NCI-H748 treated with DMSO at 0.1 percent for 48 hours (cell line): ENCODE data around the gene HOMER1.

Experiments used
- DNase-seq: peaks from one replicate; lab custom pipeline; 2025; lab: John Stamatoyannopoulos, UW

The HOMER1 gene

DNA sequence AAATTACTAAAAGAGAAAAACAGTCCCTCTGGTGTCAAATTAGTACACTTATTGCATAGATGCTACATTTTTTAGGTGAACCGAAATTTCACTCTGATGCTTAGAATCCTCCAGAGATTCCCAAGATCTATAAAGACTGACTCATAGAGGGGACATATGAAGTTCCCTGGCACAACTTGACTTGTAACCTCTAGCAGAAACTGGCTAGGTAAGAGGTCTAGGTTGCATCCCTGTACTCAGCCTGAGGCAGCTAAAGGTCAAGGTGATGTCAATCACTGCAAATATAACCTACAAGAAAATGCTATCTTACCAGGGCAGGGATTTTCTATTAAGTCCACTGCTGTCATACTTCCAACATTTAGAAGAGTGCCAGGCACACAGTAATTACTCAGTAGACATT lies 24.2 kb downstream of the HOMER1 start:
- no peak for DNase-seq

DNA sequence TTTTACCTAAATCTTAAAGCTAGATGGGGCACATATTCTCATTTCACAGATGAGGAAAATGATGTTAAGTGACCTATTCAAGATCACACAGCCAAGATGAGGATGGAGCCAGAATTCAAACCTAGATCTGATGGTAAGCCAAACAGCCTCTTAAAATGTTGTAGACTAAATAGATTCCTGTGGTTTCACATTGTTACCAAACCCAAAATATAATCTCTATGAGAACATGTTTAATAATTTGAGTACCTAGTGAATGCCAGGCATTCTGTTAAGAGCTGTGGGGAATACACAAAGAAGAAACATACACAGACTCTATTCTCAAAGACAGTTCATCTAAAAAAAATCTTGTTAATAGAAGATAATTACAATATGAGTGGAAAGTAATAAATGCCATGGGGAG lies 25.2 kb downstream of the HOMER1 start:
- no peak for DNase-seq

DNA sequence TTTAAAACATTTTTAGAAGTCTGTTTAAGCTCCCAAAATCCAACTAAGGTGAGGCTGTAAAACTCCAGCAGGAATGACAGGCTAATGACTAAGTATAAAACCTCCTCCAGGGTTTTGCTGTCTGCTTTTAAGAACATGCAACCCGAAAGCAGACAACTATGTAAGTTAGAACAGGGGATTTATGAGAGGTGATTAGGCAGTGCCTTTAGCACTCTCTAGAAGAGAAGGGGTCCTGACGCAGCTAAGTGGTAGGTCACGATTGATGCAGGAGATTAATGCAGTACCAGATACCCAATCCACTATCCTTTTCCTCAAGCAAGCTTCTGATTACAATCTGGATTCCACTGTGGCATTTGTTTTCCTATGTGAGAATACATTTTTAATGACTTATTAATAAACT lies 25.9 kb downstream of the HOMER1 start:
- DNase-seq: no peak

DNA sequence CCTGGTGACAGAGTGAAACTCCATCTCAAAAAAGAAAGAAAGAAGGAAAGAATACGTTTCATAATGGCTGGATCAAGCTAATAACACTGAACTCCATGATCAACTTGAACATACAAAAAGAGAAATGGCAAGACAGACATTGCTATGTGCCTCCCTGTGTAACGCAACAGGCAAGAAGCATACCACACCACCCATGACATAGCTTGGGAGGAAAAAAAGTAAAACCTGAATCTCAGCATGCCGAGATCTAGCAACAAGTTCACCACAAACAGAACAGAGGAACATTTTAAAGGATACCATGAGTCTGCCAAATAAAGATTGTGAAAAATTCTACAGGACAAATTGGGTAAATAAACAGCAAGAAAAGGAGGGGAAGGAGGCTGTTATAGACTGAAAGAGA lies 26.7 kb downstream of the HOMER1 start:
- DNase-seq: no peak

DNA sequence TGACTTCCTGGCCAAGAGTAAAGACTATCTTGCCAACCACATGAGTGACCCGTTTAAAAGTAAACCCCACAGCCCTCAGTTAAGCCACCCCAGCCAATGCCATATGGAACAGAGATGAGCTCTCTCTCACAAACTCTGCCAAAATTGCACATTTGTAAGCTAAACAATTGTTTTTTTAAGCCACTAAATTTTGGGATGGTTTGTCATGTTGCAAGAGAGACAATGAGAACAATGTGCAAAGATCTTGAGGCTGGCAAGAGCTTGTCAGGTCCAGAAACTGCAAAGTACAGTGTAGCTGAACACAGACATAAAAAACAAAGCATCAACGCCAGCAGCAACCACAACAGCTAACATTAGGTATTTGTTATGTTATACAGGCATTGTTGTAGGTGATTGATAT lies 27.8 kb downstream of the HOMER1 start:
- no peak for DNase-seq

DNA sequence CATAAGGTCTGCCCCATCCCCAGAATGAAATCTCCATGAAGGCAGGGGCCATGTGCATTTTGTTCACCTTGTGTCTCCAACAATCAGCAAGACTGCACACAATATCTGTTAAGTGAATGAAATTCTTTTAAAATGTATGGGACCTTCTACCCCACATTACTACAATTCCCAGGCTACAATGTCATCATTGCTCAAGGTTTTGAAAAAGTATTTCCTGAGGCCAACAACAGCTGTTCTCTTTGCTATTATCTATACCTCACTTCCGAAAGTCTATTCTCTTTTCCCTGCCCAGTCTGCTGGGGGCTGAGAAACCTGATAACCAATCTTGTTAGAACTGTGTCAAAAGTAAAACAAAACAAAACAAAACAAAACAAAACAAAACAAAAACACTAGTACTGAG lies 29.2 kb downstream of the HOMER1 start:
- no peak for DNase-seq

DNA sequence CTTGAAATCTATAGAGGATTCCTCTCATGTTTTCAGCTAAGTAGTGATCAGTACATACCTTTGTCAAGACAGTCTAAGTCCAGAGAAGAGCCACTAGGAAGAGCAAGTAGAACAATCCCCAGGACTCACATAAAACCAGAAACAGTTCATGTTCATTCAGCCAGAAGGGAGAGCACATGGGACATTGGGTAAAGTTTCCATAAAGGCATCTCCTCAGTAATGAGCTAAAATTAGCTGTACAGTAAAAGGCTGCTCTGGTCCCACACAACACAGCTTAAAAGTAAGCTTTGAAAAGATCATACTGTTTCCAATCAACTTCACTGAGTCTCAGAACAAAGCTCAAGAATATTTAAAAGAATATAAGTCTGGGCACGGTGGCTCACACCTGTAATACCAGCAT lies 32.4 kb downstream of the HOMER1 start:
- no peak for DNase-seq

DNA sequence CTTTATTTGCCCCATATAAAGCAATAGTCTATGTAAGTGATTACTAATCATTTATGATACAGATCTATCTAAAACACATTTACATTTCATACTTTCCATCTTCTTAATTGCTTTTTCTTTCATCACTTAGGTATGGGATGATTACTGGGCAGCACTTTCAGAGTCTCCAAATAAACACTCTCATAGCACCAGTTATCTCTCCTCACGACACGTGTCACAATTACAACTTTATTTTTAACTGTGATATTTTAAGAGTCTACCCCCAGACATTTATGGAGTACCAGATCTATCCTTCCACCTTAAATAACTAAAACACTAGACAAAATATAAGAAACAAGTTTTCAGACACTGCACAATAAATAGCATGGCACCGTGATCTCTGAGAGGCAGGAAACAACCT lies 32.9 kb downstream of the HOMER1 start:
- no peak for DNase-seq

DNA sequence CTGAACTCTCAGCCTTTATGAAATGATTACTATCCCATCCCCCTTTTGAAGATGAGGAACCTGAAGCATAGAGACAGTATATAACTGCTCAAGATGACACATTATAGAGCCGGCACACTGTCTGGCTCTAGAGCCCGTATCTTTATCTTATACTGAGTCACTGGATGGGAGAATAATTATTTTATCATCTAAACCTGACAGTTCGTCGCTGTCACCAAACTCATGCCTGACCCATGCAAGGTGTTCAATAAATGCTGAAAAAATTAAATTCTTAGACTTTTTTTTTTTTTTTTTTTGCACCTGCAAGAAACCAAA lies 38.8 kb downstream of the HOMER1 start:
- no peak for DNase-seq

DNA sequence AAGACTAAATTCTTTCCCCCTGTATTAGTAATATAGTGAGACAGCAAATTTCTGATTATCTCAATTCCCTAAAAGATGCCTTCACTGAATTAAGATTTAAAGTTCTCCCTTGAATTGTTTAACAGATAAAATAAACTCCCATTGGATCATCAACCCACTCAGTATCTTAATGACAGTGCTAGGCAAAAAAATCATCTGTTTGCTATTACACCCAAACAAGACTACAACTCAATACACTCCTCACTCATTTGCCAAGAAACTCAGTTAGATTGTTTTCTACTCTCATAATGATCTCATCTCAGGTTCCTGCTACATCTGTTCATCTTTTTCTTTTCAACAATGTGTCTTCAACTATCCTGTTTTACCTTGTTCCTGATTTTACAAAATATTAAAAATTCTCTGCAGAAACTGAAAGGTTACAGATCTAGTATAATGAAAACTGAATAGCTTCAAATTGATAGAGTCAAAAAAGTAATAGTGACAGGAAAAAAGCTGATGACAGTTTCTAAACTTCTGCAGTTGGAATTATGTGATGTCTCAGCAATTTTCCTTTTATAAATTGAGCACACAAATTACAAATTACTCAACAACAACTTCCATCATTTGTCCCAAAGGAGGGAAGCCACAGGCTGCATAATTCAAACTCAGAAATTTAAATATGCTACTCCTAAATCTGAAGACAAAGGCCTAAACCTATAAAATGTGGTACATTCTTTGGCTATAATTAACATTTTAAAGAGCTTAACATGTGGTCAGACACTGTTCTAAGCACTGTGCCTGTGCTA lies 39.4 kb downstream of the HOMER1 start:
- DNase-seq: no peak

DNA sequence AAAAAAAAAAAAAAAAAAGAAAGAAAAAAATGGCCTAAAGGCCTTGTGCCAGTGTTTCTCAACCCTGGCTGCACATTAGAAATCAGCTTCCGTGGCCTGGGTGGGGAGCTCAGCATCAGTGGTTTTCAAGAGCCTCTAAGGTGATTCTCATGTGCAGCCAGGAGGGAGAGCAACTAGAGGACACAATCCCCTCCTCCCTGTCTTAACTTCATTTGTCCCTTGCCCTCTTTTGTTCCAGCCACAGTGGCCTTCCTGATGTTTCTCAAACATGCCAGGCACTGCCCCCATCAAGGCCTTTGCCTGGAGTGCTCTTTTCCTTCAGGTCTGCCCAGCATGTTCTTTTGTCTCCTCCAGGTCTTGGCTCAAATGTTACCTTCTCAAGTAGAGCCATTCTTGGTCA lies 42.4 kb downstream of the HOMER1 start:
- no peak for DNase-seq

DNA sequence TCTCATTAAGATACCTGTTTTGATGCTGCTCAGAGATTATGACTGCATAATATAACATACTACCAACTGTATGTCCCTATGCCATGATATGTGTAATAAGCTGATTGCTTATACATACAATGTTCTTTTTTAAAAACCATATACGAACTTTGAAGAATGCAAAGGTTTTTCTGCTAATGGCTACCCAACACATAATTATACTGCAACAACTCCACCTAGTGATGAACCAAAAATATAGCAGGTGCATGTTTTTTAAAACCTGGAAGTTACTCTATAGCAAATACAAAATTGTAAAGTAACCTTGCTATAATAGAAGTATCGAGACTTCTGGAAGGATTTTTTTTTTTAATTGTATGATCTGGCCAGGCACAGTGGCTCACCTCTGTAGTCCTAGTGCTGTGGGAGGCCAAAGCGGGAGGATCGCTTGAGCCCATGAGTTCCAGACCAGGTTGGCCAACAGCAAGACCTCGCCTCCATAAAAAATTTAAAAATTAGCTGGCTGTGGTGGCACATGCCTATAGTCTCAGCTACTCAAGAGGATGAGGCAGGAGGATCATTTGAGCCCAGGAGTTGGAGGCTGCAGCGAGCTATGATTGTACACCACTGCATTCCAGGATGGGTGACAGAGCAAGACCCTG lies 49.1 kb downstream of the HOMER1 start:
- peak; percentile 56 for DNase-seq

DNA sequence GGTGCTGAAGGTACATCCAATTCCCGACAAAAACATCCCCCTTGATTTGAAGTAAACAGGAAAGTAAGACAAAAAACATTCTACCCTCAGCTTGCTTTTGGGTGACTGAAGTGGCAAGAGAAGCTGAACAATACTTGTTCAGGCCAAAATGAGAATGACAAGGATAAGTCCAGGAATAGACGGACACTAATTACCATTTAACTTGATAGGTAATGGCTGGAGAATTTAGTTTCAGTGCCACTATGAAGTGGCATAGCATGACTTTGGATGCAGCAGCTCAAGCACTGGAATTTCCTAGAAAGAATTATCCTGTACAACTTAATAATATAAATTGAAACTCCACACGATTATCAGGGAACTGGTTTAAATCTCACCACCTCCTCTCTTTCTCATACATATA lies 49.7 kb downstream of the HOMER1 start:
- no peak for DNase-seq

DNA sequence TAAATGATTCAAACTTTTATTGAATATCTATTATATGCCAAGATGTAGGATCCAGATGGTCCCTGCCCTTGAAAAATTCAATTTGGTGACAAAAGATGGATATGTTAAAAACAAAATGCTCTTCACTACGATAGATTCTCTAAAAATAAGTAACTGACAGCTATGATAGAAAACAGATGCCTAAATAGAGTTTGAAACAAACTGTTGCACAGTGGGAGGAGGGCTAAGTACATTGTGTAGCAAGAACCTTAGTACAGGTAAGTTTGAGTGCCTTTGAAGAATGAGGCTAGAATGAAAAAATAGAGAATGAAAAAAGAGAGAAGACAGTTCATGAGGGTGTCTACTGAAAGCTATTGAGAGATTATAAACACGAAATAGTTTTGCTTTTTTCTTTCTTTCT lies 54.3 kb downstream of the HOMER1 start:
- DNase-seq: no peak

DNA sequence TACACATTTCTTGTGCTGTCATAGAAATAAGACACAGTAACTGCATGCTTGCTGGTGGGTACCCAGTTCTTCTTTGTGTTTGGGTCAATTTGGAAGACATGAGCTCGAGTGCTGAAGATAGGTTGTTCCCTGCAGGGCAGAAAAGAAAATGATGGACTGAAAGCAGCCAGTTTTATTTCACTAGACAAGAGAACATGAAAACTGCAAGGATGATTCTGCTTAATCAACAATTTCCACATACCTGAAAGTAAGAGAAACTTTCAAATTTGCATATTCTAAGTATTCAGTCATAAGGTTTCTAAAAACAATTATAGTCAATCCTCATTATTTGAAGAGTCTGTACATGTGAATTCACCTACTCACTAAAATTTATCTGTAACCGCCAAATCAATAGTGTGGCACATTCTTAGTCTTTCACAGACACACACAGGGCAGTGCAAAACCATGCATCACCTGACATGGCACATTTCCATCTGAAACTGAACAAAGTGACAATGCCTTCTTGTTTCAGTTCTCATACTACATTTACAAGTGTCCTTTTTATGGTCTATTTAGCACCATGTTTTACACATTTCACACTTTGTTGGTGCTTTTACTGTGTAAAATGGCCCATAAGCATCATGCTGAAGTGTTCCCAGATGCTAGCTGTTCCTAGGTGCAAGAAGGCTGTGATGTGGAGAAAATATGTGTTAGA lies 56.9 kb downstream of the HOMER1 start:
- DNase-seq: no peak

DNA sequence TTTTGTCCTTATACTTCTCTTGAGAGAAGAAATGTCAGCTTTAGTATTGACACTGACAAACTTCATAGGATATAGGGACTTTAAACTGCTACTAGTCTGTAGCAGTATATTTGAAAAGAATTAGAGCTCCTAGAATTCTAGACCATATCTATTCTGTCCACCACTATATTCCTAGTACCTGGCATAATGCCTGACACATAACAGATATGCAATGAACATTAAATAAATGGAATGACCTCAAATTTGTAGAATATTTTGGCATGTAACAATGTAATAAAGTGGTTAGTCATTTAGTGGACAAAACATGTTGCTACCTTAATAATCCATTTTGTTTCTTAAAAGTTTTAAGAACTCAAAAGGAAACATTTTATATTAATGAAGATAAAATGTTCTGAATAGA lies 57.5 kb downstream of the HOMER1 start:
- DNase-seq: no peak

DNA sequence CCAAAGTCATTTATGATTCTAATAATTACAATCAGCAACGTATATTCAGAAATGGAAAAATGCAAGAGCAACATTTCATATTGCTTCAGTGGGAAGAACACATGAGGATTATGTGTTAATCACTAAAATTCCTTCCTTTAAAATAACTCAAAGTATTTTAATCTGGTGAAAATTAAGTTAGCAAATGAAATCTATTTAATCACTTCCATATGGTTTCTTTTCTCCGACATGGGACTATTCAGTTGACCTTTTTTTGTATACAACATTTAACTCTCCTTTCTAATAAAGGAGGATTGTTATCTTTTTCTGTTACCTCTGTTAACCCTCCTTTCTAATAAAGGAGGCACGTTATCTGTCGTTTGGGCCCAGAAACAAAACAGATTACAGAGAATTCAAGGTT lies 59.9 kb downstream of the HOMER1 start:
- no peak for DNase-seq

DNA sequence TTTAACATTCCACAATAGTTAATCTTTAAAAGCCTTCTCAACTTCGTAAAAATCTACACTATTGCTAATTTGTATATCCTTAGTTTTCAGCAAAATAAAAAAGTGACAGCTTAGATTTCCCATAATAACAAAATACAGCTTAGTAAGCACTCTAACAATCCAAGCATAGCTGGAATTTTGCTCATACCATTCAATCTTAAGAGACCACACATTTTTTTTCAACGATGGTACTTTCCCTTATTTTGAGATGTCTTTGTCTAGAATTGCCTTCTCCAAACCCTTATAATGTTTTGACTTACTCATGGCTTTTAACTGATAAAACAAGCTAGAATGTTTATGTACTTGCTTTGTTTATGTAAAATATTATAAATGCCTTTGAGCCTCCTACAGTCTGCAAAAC lies 65.6 kb downstream of the HOMER1 start:
- DNase-seq: no peak

DNA sequence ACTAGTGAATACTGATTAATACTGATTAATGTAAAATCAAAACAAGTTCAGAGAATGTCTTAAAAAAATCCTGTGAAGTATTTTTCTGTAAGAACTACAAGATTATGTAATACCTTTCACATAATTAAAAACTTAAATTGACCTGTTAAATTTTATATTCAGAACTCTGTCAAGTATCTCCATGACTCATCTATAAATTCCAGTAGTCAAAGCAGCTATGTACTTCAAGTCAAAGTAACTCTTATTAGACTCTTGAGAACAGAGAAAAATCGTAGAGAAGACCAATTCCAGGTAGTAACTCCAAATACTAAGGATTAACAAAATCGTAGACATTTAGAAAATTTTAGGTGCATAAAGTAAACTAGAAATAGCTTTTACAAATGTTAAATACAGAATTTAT lies 77.1 kb downstream of the HOMER1 start:
- no peak for DNase-seq

DNA sequence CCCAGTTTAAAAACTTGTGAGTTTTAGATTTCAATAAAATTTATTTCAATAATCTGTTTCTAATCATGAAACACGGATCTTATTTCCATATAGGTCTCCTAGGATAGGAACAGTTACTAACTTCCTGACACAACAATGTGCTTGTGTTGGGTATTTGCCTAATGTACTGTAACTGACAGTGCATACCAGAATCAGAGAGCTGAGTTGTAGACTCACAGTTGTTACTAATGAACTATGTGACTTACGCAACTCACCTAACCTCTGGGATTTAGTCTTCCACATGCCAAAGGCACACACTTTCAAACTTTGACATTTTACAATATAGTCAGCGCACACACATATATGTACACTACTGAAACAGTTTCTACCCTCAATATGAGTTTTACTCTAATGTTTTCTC lies 77.7 kb downstream of the HOMER1 start:
- no peak for DNase-seq

DNA sequence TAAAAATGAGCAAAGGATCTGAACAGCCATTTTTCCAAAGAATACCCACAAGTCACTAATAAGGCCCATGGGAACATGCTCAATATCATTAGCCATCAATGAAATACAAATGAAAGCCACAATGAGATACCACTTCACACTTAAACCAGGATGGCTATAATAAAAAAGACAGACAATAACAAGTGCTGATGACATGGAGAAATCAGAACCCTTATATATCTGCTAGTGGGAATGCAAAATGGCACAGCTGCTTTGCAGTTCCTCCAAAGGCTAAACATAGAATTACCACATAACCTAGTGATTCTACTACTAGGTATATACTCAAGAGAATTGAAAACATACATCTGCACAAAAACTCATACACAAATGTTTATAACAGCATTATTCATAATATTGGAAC lies 83.7 kb downstream of the HOMER1 start:
- no peak for DNase-seq

DNA sequence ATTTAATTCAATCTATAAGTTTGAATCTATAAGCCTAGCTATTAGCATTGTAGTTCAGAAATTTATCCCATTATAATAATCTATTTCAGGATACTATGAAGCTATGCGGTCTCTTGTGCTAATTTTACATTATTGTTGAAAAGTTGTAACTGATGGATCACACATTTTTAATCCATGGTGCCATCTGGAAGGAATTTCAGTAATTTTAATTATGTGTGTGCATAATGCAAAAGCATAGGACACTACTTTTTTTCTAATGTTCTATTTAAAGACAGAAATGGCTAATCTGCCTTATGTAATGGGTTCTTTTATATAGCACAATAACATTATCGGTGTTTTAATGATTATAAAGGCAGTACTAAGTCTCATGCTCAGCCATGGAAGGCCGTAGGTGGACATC lies 90.6 kb downstream of the HOMER1 start:
- DNase-seq: no peak

DNA sequence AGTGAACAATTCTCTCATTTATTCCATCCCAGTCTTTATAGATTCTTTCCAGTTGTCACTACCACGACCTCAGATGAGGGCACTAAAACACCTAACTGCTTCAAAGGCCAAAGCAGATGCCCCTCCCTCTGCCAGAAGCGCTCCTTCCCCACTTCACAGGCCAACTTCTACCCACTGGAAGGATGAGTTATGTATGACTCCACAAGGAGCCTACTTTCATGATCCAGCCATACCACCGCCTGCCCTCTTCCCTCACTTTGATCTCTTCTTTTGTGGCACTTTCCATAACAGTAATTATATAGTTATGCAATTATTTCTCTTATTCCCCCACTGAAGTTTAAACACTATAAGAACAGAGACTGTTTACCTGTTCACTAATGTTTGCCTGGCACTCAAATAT lies 93.7 kb downstream of the HOMER1 start:
- no peak for DNase-seq

DNA sequence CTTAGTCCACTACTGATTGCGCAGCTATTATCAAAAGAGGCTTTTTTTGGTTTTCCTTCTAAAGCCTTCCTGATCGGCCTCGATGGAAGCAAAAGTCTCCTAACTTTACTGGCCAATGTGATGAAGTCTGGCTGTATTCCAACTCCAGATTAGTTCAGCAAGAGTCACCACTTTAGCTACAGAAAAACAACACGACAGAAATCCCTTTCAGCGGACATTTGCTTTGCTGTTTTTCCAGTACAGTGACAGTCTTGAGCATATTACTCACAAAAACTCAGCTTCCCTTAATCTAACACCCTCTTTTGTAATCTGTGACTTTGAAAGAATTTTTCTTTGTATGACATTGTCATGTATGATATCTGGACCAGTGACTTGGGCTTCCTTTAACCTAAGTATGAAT lies 95.7 kb downstream of the HOMER1 start:
- no peak for DNase-seq
